Measurements from ENCODE around the gene PIGT.

DNA sequence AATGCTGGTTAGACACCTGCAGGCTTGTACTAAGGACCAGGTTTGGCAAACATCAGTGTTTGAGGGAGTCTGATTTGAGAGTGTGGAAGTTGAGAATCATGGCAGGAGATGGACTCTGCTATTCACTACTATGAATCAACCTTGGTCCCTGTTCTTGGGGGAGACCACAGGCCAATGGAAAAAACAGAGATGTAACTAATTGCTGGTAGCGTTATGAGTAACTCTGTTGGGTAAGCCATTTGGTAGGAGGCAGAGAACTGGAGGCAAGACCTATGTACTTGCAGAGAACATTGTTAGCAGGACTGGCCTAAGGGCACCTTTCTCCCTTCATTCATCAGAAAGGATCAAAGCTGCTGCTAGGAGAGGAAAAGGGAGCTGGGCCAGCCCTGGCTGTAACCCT is 45.3 kb downstream of the PIGT start:
- TF ChIP-seq, protein P1, sequence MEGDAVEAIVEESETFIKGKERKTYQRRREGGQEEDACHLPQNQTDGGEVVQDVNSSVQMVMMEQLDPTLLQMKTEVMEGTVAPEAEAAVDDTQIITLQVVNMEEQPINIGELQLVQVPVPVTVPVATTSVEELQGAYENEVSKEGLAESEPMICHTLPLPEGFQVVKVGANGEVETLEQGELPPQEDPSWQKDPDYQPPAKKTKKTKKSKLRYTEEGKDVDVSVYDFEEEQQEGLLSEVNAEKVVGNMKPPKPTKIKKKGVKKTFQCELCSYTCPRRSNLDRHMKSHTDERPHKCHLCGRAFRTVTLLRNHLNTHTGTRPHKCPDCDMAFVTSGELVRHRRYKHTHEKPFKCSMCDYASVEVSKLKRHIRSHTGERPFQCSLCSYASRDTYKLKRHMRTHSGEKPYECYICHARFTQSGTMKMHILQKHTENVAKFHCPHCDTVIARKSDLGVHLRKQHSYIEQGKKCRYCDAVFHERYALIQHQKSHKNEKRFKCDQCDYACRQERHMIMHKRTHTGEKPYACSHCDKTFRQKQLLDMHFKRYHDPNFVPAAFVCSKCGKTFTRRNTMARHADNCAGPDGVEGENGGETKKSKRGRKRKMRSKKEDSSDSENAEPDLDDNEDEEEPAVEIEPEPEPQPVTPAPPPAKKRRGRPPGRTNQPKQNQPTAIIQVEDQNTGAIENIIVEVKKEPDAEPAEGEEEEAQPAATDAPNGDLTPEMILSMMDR (IDR thresholded peaks at IDR 0.05) = no peak
- TF ChIP-seq POLR2A (IDR thresholded peaks at IDR 0.05) = no peak
- no peak for TF ChIP-seq EP300 (IDR thresholded peaks at IDR 0.05)
